HEK293 (cell line): ENCODE data around the gene ABHD11.

Experiments used
- ZNF138 ChIP-seq: fragments of 450-650 bp; formaldehyde crosslinking; IDR thresholded peaks from 2 replicates; pipeline ENCODE4 v1.5.1; 2016; ENCODE audit warnings: missing biosample characterization, missing genetic modification characterization, borderline replicate concordance
- ZNF664 ChIP-seq: fragments of 450-650 bp; formaldehyde crosslinking; IDR thresholded peaks from 2 replicates; pipeline ENCODE4 v1.5.1; 2016; ENCODE audit warnings: missing biosample characterization, missing genetic modification characterization
- ZXDB ChIP-seq: fragments of 450-650 bp; formaldehyde crosslinking; IDR thresholded peaks from 2 replicates; pipeline ENCODE4 v1.5.1; 2016; ENCODE audit warnings: missing biosample characterization, missing genetic modification characterization

DNA sequence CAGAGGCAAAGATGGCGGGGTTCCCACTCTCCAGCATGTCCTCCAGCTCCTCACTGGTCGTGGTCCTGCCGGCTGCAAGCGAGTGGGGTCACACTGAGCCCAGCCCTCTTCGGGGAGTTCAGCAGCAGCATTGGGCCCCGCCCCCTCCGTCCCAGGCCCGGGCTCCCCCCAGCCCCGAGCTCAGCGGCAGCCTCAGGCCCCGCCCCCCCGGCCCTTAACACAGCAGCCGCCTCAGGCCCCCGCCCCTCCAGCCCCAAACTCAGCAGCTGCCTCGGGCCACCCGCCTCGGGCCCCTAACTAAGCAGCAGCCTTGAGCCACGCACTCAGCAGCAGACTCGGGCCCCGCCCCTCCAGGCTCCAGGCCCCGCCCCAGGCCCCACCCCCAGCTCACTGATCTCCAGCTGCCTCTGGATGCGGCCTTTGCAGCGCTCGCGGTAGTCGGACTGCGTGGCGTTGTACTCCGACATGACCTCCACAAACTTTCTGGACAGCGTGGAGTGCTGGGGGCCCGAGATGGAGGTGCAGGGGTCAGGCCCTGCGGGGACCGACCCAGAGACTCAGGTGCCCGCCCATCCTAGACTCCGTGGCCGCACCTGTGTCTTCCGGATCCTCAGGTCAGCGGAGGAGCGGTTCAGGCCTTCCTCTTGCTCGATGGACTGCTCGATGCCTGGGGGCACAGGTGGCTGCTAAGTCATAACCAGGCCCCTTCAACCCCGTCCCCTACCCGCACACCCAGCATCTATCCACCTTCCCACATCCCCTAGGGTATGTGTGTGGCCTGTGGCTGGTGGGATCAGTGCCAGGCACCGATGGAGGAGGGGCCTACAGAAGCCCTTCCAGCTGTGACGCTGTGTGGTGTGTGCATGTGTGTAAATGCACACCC lies 34.6 kb downstream of the ABHD11 start:
- TF ChIP-seq ZNF664 (tag by site-specific recombination) = no peak
- TF ChIP-seq ZXDB (tag by site-specific recombination) = no peak
- no peak for TF ChIP-seq ZNF138
